ENCODE results near the gene HORMAD2.

- no peak for TF ChIP-seq CTCF (conservative IDR thresholded peaks at IDR 0.05; ENCODE audit: low read depth, low read length)
- TF ChIP-seq EZH2phosphoT487 (IDR thresholded peaks at IDR 0.05; ENCODE audit: borderline replicate concordance, low read length), result no peak
These were observed 22.9 kb upstream of the HORMAD2 start for GRCh38 chr22:30057375-30057774.

All from PC-3 (cell line).